LNCaP clone FGC (cell line): ENCODE results near the gene CACNA1C.

Experiments
- DNase-seq: peaks from one replicate; pipeline ENCODE4 v3.0.0-alpha.2; 2011; ENCODE audit warnings: low read depth
- H3K4me3 ChIP-seq: 2 replicates; pipeline ENCODE4 v1.5.1; 2011; ENCODE audit warnings: mild to moderate bottlenecking, low read depth, low read length, control low read depth
- TF ChIP-seq, protein P1 (sequence below): IDR thresholded peaks from 2 replicates; pipeline ENCODE4 v1.5.1; 2012; ENCODE audit warnings: mild to moderate bottlenecking; ENCODE audit not compliant: control insufficient read depth, insufficient read depth; ENCODE audit errors: extremely low read depth

Gene CACNA1C

DNA sequence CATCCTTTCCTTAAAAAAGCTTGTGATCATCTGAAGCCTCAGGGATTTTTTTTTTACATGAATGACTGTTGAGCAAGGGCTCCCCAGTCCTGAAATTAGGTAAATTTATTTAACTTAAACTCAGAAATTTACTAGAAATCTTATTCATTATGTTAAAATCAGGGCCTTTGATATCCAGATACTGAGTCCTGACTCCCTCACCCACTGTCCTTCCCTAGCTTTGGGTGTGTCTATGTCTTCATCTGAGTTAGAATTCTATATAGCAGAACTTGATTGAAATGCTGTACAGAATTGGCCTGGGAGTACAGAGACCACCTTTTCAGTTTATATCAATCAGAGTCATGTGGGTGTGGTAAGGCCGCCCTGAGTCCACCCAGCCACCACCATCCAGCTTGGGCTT, 260.0 kb downstream of the CACNA1C start:
- DNase-seq: no peak
- H3K4me3 ChIP-seq: no peak overlapping the region
- TF ChIP-seq, protein P1, sequence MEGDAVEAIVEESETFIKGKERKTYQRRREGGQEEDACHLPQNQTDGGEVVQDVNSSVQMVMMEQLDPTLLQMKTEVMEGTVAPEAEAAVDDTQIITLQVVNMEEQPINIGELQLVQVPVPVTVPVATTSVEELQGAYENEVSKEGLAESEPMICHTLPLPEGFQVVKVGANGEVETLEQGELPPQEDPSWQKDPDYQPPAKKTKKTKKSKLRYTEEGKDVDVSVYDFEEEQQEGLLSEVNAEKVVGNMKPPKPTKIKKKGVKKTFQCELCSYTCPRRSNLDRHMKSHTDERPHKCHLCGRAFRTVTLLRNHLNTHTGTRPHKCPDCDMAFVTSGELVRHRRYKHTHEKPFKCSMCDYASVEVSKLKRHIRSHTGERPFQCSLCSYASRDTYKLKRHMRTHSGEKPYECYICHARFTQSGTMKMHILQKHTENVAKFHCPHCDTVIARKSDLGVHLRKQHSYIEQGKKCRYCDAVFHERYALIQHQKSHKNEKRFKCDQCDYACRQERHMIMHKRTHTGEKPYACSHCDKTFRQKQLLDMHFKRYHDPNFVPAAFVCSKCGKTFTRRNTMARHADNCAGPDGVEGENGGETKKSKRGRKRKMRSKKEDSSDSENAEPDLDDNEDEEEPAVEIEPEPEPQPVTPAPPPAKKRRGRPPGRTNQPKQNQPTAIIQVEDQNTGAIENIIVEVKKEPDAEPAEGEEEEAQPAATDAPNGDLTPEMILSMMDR: no peak

DNA sequence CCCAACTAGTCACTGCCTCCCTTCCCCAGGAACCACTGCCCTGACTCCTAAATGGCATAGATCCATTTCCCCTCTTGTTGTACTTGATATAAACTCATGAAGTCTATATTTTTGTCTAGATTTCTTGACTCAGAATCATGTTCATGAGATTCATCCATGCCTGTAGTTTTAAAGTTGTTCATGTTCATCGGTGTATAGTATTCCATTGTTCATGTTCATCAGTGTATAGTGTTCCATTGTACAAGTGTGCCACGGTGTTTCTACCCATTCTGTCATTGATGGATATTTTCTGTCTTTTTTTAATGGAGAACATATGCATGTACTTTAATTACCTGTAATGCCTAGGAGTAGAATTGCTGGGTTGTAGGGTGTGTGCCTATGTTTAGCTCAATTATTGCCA, 261.7 kb downstream of the CACNA1C start:
- no peak for DNase-seq

DNA sequence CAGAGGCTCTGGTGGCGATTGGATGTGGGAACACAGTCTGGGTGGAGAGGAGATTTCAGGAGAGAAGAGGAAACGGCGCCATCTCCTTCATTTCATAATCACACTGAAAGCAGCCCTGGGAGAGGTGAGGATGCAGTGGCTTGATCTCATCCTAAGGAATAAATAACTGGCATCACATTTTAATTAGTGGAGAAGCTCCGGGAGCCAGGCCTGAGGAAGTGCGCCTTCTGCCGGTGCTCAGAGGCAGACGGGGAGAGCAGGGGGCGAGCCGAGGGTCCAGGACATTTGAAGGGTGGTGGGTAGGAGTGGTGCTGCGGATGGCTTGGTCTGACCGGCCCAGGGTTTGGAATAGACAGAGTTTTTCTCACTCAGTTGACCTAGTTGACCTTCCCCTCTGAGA, 265.0 kb downstream of the CACNA1C start:
- DNase-seq: no peak
- TF ChIP-seq, protein P1: no peak
- H3K4me3 ChIP-seq: no peak overlapping the region

More for the DNA sequence above, 261.7 kb downstream of the CACNA1C start:
- TF ChIP-seq, protein P1: no peak
- no peak overlapping the region for H3K4me3 ChIP-seq

DNA sequence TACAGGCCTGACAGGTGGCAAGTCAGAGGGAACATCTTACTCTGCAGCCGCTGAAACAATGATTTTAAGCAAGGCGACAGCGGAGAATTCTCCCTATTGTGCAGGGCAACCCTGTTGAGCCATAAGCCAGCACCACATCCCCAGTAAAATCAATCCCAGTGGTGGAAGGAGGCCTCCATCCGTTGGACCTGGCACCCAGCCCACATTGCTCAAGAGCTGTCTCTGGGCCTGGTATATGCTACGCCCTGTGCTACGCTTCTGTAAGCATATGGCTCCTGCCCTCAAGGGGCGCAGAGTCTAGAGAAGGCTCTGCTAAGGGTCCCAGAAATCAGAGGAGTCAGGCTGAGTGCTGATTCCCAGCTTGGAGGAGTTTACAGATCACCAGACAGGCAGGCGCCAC, 265.5 kb downstream of the CACNA1C start:
- TF ChIP-seq, protein P1: no peak
- DNase-seq: no peak
- H3K4me3 ChIP-seq: no peak overlapping the region

DNA sequence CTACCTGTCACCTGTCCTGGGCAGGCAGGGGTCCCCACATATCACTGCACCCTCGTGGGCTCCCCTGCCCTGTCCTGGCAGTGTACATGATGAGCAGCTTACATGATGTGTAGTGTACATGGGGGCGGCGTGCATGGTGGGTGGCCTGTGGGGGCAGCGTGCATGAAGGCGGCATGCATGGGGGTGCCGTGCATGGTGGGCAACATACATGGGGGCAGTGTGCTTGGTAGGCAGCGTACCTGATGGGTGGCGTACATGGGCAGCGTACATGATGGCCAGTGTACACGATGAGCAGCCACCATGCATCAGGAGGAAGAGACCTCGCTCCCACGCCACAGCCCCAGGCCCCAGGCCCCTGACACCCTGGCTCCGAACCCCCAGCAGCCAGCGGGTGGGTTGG, 266.3 kb downstream of the CACNA1C start:
- H3K4me3 ChIP-seq: no peak overlapping the region
- no peak for DNase-seq
- TF ChIP-seq, protein P1: no peak

DNA sequence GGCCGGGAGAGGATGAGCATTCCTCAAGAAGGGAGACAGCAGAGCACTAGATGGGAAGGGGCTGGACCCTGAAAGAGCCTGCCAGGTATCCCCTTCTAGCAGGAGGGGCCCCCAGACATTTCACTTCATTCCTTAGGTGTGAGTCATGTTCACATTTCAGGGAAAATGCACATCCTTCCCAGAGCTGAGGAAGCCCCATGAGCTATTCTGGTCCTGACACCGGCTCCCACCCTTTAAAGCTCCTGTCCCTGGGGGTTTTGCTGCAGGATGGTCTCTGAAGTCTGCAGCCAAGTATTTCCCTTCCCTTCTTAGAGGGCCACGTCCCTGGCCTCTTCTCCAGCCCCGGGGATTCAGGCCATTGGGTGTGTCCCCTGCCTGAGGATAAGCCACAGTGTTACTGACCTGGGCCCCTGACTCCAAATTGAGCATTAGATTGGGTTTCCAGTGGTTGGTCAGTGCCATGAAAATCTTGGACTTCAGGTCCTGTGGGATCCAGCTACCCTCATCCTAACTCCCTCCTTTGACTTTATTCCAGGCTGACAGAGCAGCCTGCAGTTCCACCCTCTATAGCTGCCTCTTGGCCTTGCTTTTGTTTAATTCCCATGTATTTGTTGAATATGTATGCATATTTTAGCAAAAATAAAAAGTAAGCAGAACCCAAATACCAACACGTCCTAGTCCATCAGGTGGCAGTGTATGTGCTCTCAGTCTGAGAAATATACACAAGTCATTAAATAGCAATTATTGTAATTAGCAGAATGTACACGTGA, 267.1 kb downstream of the CACNA1C start:
- DNase-seq: no peak
- H3K4me3 ChIP-seq: no peak overlapping the region
- TF ChIP-seq, protein P1: no peak

DNA sequence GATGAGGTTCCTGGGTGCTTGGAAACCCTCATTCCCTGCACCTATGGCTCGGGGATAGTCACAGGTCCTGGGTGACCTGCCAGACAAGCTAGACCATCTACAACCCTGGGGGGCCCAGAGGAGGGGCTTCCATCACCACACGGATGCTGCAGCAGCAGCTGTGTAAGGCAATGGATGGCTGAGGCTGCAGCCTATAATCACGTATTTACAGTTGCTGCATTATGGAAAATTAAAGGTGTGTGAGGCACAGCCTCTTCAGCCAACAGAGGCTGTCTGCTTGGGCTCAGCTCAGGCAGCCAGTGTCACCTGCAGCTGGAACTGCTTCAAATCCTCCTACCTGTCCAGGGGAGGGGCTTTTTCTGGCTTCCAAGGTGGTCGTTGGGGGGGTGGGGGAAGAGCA, 268.1 kb downstream of the CACNA1C start:
- DNase-seq: no peak
- TF ChIP-seq, protein P1: no peak
- H3K4me3 ChIP-seq: no peak overlapping the region
